Heart left ventricle (tissue), 13 donors: Measurements from ENCODE around the gene SCD.

Experiments used
- POLR2A ChIP-seq, 2 donors: fragments of 450-650 bp; IDR thresholded peaks; one replicate each; pipeline ENCODE4 v1.6.1; 2017; ENCODE audit warnings: antibody characterized with exemption in 2 of 2, mild to moderate bottlenecking in 2 of 2, moderate library complexity in 2 of 2
- TF ChIP-seq, protein P1 (sequence below), 12 donors: fragments of 200-600 bp; sonication (generic) in 4 of 12; IDR thresholded peaks; one replicate each; pipeline versions ENCODE4 v1.5.0 to v1.8.0; 2018 to 2022; ENCODE audit warnings: antibody characterized with exemption in 12 of 12, mild to moderate bottlenecking in 5 of 12
- donor health status: ischemic (EF 13 %, LVEDD 7.1; RV severe dilation, severe dysfunction).
- donor health status: DM: no; HTN: yes; CAD: no.
- donor health status: DM: no; HTN: no; CAD: no.
- donor health status: ischemic (EF 25% LVEDD 6.9; RV normal size, moderate dysfunction).
- donor health status: ischemic (EF 25% LVEDD 5.7; RV mildly dilated, moderate dysfunction).
- donor health status: ischemic (EF 35%, LVEDD 5.7; RV mildly dilated, moderate dysfunction).
- donor health status: nonischemic (EF 11% LVEDD 7.7; RV severe dilation, severe dysfunction).
- donor health status: DM: yes; HTN: yes; CAD: no.
- donor health status: PGD.
- donor health status: ischemic (EF 29% LVEDD 5.4; RV normal size, mild dysfunction).
- donor health status: nonischemic (EF 23%, LVEDD 6.1; RV moderate dilation, normal function).

DNA sequence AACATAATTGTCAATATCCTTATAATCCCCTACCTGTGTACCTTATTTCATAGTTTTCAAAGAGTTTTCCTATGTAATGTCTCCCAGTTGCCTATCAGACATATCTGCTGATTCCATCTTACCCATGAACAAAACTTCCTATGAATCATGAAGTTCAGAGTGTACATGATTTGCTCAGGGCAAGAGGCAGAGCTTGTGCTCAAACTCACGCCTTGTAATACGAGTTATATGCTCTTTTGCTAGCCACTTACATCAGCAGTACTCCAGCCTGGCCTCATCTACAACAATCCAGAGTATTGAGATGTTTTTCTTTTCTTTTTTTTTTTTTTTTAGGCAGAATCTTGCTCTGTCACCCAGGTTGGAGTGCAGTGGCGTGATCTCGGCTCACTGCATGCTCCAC is 28.8 kb upstream of the SCD start:
- TF ChIP-seq, protein P1, sequence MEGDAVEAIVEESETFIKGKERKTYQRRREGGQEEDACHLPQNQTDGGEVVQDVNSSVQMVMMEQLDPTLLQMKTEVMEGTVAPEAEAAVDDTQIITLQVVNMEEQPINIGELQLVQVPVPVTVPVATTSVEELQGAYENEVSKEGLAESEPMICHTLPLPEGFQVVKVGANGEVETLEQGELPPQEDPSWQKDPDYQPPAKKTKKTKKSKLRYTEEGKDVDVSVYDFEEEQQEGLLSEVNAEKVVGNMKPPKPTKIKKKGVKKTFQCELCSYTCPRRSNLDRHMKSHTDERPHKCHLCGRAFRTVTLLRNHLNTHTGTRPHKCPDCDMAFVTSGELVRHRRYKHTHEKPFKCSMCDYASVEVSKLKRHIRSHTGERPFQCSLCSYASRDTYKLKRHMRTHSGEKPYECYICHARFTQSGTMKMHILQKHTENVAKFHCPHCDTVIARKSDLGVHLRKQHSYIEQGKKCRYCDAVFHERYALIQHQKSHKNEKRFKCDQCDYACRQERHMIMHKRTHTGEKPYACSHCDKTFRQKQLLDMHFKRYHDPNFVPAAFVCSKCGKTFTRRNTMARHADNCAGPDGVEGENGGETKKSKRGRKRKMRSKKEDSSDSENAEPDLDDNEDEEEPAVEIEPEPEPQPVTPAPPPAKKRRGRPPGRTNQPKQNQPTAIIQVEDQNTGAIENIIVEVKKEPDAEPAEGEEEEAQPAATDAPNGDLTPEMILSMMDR (IDR thresholded peaks at IDR 0.05), result no peak
- no peak for TF ChIP-seq POLR2A (IDR thresholded peaks at IDR 0.05)
